IPS DF 4.7 (cell line): ENCODE results near the gene SLC6A3.

ENCODE experiments used
- DNase-seq: peaks from one replicate; pipeline ENCODE4 v3.0.0-alpha.2; 2013; ENCODE audit warnings: low spot score; ENCODE audit errors: extremely low read depth

The SLC6A3 gene

GRCh38 chr5:1354576-1354975 lies 90.7 kb downstream of the SLC6A3 start:
- no peak for DNase-seq

- no peak for DNase-seq
Measured at GRCh38 chr5:1352231-1353219, 92.7 kb downstream of the SLC6A3 start.

GRCh38 chr5:1351156-1351555 lies 94.1 kb downstream of the SLC6A3 start:
- no peak for DNase-seq

GRCh38 chr5:1349246-1349645 lies 96.0 kb downstream of the SLC6A3 start:
- DNase-seq: no peak

- no peak for DNase-seq
Measured at GRCh38 chr5:1348986-1349245, 96.3 kb downstream of the SLC6A3 start.

- no peak for DNase-seq
Measured at GRCh38 chr5:1347571-1347970, 97.7 kb downstream of the SLC6A3 start.

GRCh38 chr5:1346627-1347440 lies 98.4 kb downstream of the SLC6A3 start:
- no peak for DNase-seq

- DNase-seq: no peak
Measured at GRCh38 chr5:1345876-1346626, 99.2 kb downstream of the SLC6A3 start.

- DNase-seq: peak; percentile 22
Measured at GRCh38 chr5:1344975-1345838, 100.0 kb downstream of the SLC6A3 start, which contains the start of gene CLPTM1L. Gene CLPTM1L (minus strand): TSS chr5:1345099. CDS start chr5:1344841, 258 bp downstream.

- no peak for DNase-seq
Measured at GRCh38 chr5:1343931-1344901, 101.0 kb downstream of the SLC6A3 start.

GRCh38 chr5:1343315-1343751 lies 101.9 kb downstream of the SLC6A3 start:
- DNase-seq: no peak
